Measurements from ENCODE around the gene ARHGEF38. TPM values are rescaled to one million over a fixed set of nuclear protein-coding genes. Genes with fewer than 3 reads are reported as not detected.

The ARHGEF38 gene
- total RNA-seq, 1 donor from 2014 or later, result 0.42 TPM

- Histone ChIP-seq H3K4me3 (ENCODE audit: low read depth, low read length) (no peak overlapping the region), H3K36me3 (ENCODE audit: control insufficient read depth, insufficient read depth, low read length) (no peaks in the 10 kb centered on the region), H3K27me3 (ENCODE audit: control insufficient read depth, insufficient read depth, low read length) (no peaks in the 10 kb centered on the region)
- TF ChIP-seq CTCF (IDR thresholded peaks at IDR 0.05; ENCODE audit: insufficient read depth, low read length, poor library complexity, severe bottlenecking), result no peak
- no peak for DNase-seq (ENCODE audit: low read depth)
These were observed 44.3 kb downstream of the ARHGEF38 start for GRCh38 chr4:105596684-105597083.

- Histone ChIP-seq H3K36me3 (ENCODE audit: control insufficient read depth, insufficient read depth, low read length) (no peaks in the 10 kb centered on the region), H3K4me3 (ENCODE audit: low read depth, low read length) (no peak overlapping the region), H3K27me3 (ENCODE audit: control insufficient read depth, insufficient read depth, low read length) (no peaks in the 10 kb centered on the region)
- no peak for DNase-seq (ENCODE audit: low read depth)
- no peak for TF ChIP-seq CTCF (IDR thresholded peaks at IDR 0.05; ENCODE audit: insufficient read depth, low read length, poor library complexity, severe bottlenecking)
These were observed 45.6 kb downstream of the ARHGEF38 start for GRCh38 chr4:105598052-105598451.

GRCh38 chr4:105598787-105599186, 46.4 kb downstream of the ARHGEF38 start:
- Histone ChIP-seq H3K36me3 (ENCODE audit: control insufficient read depth, insufficient read depth, low read length) (no peaks in the 10 kb centered on the region), H3K4me3 (ENCODE audit: low read depth, low read length) (no peak overlapping the region), H3K27me3 (ENCODE audit: control insufficient read depth, insufficient read depth, low read length) (no peaks in the 10 kb centered on the region)
- TF ChIP-seq CTCF (IDR thresholded peaks at IDR 0.05; ENCODE audit: insufficient read depth, low read length, poor library complexity, severe bottlenecking), result no peak
- DNase-seq (ENCODE audit: low read depth), result peak; percentile 32

- DNase-seq (ENCODE audit: low read depth), result no peak
- TF ChIP-seq CTCF (IDR thresholded peaks at IDR 0.05; ENCODE audit: insufficient read depth, low read length, poor library complexity, severe bottlenecking), result no peak
- no peak overlapping the region for H3K4me3 ChIP-seq (ENCODE audit: low read depth, low read length)
- H3K27me3 ChIP-seq (ENCODE audit: control insufficient read depth, insufficient read depth, low read length), result no peaks in the 10 kb centered on the region
- no peaks in the 10 kb centered on the region for H3K36me3 ChIP-seq (ENCODE audit: control insufficient read depth, insufficient read depth, low read length)
These were observed 47.1 kb downstream of the ARHGEF38 start for GRCh38 chr4:105599482-105599881.

GRCh38 chr4:105599932-105600655, 47.7 kb downstream of the ARHGEF38 start:
- H3K27me3 ChIP-seq (ENCODE audit: control insufficient read depth, insufficient read depth, low read length), result no peaks in the 10 kb centered on the region
- H3K4me3 ChIP-seq (ENCODE audit: low read depth, low read length), result no peak overlapping the region
- no peaks in the 10 kb centered on the region for H3K36me3 ChIP-seq (ENCODE audit: control insufficient read depth, insufficient read depth, low read length)
- no peak for DNase-seq (ENCODE audit: low read depth)
- TF ChIP-seq CTCF (IDR thresholded peaks at IDR 0.05; ENCODE audit: insufficient read depth, low read length, poor library complexity, severe bottlenecking), result no peak

GRCh38 chr4:105600951-105601350, 48.5 kb downstream of the ARHGEF38 start:
- Histone ChIP-seq H3K36me3 (ENCODE audit: control insufficient read depth, insufficient read depth, low read length) (no peaks in the 10 kb centered on the region), H3K4me3 (ENCODE audit: low read depth, low read length) (no peak overlapping the region), H3K27me3 (ENCODE audit: control insufficient read depth, insufficient read depth, low read length) (no peaks in the 10 kb centered on the region)
- TF ChIP-seq CTCF (IDR thresholded peaks at IDR 0.05; ENCODE audit: insufficient read depth, low read length, poor library complexity, severe bottlenecking), result no peak
- DNase-seq (ENCODE audit: low read depth), result no peak

Measured in kidney epithelial cell (primary cell).